GM18870 (cell line): ENCODE results near the gene FANCC.

ENCODE experiments used
- ATAC-seq: cut with Tn5 transposase; IDR thresholded peaks from one replicate; pipeline ENCODE4 v1.9.1; 2021; ENCODE audit warnings: moderate library complexity; ENCODE audit not compliant: unreplicated experiment

Gene FANCC

DNA sequence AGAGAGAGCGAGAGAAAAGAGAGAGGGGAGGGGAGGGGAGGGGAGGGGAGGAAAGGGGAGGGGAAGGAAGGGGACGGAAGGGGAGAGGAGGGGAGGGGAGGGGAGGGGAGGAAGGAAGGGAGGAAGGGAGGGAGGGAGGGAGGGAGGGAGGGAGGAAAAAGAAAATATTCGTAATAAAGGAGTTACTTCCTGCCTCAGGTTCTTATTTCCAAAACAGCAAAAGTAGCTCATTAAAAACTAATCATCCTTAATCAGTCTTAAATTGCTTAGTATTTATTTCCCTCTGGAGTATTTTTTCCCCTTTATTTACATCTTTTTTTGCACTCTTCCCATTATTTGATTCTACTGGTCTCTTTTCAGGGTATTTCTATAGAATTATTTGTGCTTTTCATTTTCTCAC is 162.3 kb downstream of the FANCC start:
- no peak for ATAC-seq

GRCh38 chr9:95150903-95151302 is 166.6 kb downstream of the FANCC start:
- ATAC-seq: no peak

- no peak for ATAC-seq
Observed at GRCh38 chr9:95148208-95148520, 169.3 kb downstream of the FANCC start.

- ATAC-seq: no peak
Observed at GRCh38 chr9:95147452-95148207, 169.9 kb downstream of the FANCC start.

DNA sequence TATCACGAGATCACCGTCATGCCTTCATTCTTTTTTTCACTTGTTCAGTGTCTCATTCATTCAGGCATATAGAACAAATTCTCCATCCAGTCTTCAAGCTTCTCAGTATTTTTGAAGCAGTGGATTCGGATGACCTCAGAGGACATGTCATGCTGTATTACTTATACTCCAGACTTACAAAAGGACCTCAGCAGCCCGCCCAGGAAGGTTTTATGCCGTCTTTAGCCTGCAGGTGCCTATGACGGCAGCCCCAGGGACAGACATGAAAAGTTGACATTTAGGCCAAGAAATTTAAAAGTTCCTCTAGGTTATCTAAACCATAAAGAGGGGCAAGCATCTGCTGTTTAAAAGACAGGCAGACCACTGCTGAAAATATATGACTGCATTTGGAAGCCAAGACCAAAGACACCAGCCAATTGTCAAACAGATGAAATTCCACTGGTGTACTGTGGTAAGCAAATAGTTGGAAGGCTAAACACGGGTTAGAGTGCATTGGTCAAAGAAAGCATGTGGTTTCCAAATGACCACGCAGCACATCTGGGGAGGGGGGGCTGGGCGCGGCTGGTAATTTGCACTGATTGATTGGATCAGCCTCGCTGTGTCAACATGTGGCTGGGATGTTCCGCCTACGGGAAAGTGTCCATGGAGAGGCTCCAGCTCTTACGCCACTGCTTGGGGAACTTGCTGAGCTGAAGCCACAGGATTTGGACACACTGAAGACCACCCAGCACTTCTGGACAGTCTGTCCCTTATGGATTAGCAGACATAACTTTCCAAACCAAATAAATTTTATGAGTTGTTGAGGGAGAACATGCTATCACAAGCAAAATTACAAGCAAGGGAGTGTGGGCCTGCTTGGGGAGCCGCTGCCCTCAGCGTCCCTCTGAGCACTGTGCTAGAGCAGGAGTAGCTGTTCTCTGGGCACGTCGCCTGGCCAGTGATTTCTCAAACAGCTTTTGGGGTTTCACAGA is 173.6 kb downstream of the FANCC start:
- ATAC-seq: no peak

GRCh38 chr9:95142728-95143127 is 174.8 kb downstream of the FANCC start:
- ATAC-seq: no peak

- no peak for ATAC-seq
Observed at GRCh38 chr9:95142315-95142714, 175.2 kb downstream of the FANCC start.

DNA sequence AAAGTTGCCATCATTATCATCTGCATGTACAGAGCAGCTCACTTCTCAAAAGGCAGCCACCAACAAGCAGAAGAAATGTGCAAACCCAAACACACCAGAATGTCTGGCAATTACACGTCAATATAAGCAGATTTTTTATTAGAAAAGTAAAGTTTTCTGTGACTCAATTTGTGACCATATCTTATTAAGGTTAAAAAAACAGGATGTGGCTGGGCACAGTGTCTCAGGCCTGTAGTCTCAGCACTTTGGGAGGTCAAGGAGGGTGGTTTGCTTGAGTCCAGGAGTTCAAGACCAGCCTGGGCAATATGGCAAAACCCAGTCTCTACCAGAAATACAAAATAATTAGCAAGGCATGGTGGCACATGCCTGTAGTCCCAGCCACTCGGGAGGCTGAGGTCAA is 176.7 kb downstream of the FANCC start:
- no peak for ATAC-seq

DNA sequence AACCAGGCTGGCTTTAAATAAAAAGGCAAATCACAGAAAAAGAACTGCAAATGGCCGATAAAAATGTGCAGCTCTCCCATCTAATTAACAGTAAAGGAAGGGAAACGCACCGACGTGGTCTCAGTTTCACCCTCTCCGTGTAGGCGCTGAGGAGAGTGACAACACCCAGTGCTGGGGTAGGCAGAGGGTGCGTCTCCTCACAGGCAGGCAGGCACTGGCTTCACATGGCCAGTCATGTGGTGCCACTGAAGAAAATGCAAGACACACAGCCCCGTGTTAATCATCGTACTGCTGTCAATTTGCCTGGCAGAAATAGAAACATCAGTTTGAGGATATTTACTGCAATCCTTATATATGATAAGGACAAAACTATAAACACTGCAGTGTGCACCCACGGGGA is 178.4 kb downstream of the FANCC start:
- no peak for ATAC-seq

DNA sequence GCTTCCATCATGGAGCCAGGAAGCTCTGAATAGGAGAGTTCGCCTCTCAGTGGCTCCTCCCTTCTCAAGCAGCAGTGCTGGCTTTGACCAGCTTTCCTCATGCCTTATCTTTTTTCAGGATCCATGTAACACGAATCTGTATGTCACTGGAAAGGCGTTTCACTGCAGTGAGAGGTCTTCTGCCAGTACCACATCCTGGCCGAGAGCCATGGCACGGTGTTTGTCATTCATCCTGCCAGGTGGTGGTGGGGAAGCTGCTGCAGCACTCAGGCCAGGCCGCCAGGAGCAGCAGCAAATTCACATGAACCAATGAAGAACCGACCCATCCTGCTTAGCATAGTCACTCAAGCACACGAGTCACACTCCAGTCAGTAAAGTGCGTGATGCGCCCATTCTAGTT is 179.0 kb downstream of the FANCC start:
- no peak for ATAC-seq

- ATAC-seq: no peak
Observed at GRCh38 chr9:95137587-95138145, 179.8 kb downstream of the FANCC start.

- ATAC-seq: no peak
Observed at GRCh38 chr9:95135756-95136155, 181.8 kb downstream of the FANCC start.

DNA sequence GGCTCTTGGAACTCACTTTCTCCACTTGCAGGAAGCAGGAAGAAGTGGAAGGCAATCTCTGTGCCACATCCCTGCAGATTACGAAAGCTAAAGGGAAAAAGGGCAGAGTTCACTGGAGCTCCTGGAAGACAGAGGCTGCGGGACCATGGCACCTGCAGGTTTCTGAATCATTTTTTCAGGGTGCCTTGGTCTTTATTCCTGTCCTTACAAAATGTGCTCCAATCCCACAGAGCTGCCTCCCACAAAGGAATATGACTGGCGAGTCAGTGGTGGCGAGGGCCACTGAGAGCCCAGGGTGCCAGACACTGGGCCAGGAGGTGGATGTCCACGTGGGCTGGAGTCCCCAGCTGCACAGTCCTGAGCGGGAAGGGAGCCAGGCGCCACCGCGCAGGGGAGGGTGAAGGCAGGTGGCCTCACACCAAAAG is 183.0 kb downstream of the FANCC start:
- no peak for ATAC-seq

- no peak for ATAC-seq
Observed at GRCh38 chr9:95133325-95133705, 184.2 kb downstream of the FANCC start.

DNA sequence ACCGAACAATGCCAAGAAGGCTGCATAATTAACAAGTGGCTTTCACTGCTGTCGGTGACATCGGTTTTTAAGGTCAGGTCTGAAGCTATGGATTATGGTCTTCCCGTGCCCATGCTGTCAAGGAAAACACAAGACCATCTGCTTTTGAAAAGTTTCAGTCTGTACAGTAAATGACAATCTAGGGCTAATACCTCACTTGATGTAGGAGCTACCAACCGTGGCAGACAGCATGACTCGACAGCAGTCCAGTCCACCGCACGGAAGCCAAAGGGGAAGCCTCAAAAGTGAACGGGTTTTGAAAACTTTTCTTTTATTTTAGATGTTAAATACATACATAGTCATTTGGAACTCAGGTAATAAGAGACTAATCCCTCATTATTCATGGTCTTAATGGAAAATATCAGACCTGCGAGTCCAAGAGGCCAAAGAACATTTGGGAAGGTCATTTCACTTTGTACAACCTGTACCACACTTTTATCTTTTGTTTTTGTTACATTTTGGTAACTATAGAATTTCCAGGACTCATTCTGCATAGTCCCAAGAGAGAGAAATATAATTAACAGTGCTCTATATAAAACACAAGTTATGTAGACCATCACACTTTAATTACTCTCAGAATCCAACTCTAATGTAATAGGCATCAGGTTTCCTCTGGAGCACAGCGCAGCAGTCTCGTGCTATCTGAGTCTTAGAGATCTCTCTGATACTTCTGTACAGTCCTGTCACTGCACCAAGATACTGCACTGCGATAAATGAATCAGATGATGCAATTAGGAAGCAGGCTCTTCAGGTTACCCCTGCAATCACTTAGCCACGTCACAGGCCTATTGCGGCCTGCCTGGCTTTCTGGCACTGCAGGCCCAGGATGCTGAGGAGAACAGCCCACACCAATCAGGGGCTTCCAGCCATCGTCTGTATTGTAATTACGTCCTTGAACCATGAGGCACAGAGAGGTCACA is 184.9 kb downstream of the FANCC start:
- no peak for ATAC-seq

DNA sequence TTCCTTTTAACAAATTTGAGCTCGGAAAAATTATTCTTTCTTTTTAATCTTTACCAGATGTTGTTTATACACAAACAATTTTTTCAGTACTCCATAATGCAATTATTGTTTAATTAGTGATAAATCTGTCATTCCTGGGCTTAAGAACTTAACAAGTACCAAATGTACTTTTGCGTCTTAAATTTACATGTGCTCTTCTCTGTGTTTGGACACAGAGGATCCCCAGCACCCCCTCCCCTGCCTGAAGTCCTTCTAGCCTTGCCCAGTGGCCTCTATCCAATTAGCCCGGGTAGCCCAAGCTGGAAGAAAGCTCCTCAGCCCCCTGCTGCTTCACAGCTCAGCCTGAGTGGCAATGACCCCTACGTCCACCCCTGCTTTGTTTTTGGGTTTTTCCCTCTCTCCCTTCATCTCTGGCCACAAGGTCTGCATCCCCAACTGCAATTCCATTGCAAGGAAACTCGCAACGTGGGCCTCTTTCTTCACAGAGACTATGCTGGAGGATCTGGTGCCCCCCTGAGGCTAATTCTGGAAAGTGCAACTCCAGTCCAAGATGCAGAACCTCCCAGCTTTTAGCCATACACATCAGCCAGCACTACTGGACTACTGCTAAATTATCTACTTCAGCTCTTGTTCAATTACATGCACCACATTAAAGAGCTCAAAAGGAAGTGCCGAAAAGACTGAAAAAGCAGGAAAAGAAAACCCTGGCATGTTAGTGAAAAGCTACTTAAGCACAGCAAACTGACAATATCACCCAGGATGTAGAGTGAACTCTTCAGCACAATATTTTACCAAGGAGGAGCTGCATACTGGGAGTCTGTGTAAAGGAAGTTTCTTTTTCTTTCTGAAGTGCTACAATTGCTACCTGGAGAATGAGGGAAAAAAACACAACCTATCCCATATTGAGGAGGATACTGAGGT is 186.2 kb downstream of the FANCC start:
- no peak for ATAC-seq

DNA sequence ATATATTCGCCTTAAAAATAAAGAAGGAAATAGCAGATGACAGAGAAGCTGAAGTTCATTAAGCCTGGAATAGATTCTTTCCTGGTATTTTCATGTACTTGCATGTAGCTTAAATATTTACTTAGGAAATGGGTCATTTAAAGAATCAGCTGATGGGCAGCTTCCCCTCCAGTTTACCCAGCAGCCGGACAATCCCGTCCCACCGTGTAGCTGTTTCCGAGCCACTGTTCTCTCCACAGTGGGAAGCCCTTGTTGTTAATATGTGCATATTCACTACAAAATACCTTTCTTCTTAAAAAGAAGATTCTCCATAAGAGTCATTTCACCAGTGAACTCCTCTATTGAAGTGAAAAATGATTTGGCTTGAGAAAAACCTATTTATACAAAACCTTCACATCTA is 187.0 kb downstream of the FANCC start:
- no peak for ATAC-seq

DNA sequence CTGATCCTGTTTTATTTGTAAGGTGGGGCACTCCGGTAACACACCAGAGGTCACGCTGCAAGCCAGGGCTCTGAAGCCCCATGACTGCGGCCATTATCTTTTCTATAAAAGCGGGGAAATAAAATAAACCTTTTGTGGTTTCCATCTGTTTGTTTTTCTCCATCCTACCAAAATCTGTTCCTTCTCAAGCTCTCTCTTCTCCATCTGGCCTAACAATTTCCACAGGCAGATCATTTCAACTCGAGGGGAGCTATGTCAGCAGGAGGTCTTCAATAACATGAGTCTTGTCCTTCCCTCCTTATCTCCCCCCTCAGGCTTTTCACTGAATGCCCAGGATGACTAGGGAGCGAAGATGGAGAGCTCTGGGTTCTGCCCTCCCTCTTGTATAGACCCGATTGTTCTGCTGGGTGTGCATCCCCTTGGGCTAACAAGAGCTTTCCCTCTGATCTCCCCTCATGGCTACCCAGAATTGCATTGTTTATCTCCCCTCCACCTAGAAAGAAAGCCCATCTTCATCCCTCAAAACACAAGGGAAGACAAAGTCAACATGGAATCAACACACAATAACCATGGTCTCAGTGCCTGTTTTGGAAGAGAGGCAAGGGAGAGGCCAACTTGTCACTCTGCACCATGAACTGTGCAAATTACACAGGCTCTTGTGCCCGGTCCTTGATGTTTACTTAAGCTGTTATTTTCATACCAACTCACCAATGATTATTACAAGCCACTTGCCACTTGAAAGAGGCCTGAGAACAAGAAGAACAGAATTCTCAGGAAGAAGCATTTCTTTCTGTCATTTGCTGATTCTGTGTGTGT is 187.8 kb downstream of the FANCC start:
- no peak for ATAC-seq

DNA sequence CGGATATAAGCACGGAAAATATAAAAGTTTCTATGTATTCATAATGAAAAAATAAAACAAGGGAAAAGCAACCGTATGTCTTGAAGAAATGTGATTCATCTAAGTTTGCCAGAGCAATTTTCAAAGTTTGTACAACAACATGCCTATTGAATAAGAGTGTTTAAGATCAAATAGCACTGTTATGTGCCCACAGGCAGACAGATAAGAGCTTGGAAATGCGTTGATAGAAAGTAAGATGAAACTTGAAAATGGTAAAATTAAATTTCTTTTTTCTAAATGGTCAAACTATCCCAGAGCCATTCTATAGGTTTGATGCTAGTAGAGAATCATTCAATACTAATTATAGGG is 189.4 kb downstream of the FANCC start:
- ATAC-seq: no peak
